GF-D8 (cell line): ENCODE results near the gene KCNH8.
"Not testable (repeated sequence)": the region's sequence is repeated elsewhere in the genome, so short reads cannot be mapped to it uniquely, and the experiment has no call there.

Experiments used
- DNase-seq: peaks from one replicate; lab custom pipeline; 2025; lab: John Stamatoyannopoulos, UW

The KCNH8 gene

DNA sequence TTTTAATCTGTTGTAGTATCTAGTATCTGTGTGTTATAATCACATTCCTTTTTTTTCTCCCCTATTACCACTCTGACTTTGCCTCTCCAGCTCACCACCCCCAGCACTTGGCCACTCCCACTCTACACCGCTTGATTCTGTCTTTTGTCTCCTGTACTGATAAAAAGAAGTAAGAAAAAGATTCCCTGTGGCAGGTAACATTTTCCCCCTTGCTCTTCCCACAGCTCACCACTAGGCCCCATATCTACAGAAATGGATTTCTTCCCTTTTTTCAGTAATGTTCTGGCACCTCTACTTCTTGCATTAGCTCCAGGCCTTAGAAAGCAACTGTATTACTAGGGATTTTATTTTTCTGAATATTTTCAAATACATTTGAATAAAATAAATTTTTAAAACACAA, 25.6 kb downstream of the KCNH8 start:
- no peak for DNase-seq

DNA sequence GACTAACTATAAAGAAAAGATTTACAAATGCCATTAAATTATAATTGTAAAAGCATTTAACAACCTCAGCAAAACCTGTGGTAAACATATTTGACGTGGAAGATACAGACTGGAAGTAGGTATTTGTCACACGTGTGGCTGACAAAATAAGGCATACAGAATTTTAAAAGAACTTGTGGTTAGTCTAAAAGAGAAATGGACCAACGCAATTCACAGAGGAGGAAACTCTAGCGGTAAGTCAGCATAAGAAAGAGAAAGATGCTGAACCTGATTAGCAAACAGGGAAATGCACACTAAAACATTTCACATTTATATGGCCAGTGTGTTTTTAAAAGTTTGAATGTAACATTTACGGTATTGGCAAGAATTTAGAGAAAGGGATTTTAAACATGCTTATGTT, 35.3 kb downstream of the KCNH8 start:
- no peak for DNase-seq

DNA sequence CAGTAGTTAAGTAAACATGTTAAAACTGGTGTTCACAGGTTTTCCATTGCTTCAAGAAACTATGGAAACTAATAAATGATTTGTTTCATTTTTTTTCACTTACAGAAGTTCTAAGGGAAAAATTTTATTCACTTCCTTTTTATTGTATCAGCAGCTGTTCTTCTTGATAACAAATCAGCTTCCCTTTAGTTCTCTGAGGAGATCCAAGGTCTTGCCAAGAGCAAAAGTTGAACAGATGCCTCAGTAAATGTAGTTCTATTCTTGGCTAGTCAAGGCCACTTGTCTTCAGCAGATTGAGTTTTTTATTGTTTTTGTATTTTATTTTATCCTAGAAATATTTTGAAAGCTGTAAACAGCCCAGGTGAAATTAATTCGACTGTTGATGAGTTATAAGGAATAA, 41.8 kb downstream of the KCNH8 start:
- DNase-seq, result no peak

DNA sequence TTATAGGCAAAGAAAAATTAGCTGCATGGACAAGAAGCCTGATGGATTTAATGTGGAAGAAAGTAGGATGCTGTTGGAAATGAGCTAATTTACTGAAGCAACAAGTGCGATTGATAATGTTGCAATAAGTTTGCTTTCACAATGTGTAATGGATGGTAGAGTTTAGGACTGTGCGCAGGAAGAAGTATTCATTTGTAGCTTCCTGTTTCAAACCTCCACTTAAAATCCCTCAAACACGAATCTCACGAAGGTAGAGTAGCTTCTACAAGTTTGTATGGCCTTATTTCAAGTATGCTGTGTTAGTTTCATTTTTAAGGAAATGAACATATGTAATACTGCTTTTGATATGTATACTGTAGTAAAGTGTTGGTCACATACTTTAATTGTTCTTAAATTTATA, 42.3 kb downstream of the KCNH8 start:
- no peak for DNase-seq

DNA sequence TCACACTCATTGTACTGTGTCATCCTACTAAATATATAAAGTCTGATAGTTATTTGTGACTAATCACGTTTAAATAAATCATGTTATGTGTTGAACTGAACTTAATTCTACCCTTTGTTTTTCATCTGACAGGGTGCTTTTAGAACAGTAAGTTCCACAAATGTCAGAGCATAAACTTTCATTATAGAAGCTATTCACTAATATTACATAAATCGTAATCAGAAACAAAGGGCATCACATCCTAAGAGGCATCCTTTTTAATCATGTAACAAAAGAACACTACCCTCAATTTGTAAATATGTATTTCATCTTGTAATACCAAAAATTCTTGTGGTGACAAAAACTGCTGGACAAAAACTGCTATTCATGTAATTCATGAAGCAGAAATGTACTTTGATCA, 50.8 kb downstream of the KCNH8 start:
- DNase-seq, result no peak

DNA sequence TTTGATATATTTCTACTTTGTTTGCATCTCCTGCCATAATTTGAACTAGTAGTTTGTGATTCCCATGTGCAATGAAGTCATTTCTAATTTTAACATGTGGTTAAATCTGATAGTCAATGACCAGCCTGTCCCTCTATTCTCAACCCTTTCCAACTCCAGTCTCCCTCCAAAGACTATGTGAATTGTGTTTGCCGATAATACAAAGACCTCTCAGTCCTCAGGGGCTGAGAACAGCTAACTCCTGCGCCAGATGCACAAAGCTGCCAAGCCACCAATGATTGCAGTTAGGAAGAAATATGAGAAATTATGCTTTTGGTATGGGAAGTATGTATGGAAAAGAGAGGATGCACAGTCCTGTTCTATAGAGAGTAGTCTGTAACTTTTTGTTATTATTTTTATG, 54.0 kb downstream of the KCNH8 start:
- DNase-seq, result no peak

DNA sequence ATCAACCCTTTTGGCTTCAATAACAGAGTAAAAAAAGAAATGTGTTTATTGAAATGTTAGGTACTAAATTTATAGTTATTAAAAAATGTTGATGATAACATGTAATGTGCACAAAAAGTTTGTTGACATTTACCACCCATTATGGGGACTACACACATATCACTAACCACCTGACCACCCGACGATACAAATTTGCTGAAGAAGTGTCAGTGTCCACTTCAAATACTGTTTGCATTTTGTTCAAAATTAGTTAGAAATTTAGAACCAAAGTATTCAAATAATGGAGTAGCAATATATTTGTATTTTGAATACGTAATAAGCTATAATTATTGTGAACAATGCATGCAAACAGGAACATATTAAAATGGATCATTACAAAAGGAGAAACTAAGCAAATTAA, 54.4 kb downstream of the KCNH8 start:
- DNase-seq, result no peak

DNA sequence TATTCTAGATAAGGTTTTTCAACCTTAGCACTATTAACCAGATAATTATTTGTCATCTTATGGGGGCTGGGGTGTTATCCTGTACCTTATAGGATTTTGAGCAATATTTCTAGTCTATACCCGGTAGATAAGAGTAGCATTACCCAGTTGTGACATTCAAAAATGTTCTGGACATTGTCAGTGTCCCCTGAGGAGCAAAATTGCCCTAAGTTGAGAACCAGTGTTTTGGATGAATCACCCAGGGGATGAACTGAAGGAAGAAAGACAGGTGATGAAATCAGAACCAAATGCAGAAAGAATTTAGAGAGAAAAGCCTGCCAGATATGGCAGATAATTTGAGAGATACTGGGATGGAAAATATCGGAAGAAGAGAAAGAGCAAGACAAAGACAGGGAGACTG, 58.2 kb downstream of the KCNH8 start:
- no peak for DNase-seq

DNA sequence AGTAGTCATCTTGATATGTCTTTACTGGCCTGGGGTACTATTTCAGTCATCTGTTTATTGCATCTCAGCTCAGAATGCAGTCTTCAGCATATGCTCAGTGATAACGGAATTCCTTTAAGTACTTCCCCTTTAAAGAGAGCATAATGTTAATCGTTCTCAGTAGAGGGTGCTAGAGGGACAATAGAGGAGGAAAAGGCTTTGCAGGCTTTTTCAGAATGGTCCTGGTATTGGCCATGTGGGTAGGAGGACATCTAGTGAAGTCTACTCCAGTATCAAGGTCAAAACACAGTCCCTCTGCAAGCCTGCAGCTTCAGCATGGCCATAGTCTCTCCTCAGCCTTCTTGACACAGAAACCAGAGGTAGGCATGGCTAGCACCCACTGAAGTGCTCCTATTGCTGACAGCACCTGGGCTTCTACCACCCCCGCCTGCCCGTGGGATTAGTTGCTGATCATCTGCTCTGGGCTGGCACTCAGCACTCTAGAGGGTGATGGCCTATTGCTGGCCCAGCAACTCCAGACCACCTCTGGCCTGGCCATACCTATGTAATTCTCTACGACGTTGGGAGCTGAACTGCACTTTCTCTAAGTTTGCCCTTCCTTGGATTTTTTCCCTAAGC, 65.4 kb downstream of the KCNH8 start:
- no peak for DNase-seq

DNA sequence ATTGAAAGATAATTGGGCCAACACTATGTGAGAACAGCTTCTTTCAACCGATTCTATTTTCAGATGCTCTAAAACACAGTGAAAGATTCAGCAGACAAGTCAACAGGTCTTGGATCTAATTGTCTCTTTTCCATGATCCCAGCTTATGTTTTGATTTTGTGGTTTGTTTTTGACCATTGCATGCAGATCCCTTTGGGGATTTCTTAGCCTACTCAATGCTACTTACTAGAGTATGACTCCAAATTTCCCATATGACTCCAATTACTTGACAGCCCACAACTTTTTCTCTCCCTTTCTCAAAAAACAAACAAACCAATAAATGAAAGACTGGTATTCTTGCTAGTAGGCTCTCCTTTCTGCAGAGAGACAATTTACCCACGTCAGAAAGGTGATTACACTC, 67.1 kb downstream of the KCNH8 start:
- no peak for DNase-seq

DNA sequence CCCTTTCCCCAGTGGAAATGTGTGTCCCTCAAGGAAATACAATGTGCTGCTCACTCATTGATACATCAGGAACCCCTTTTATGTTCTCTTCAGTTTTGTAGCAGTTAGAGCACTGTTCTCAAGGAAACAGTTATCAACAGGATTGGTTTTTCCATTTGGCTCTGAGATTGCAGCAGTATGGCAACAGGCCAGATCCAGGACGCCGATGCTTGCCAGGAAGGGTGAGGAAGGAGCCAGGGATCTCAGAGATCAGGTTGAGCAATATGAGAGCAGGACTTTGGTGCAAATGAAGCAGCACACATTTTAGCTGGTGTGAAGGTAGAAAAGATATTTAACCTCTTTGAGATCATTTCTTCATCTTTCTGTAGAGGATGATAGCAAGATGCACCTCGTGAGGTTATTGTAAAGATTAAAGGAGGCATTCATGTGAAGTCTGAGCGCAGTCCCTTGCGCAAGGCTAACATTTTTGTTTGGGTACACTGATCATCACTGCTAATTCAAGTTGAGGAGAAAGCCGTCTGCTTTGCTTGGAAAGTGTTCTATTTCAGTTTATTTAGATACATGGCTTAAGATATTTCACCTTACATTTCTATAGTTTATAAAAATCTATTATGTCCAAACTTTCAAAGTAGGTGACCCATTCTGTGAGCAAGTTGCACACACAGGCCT, 68.5 kb downstream of the KCNH8 start:
- no peak for DNase-seq

DNA sequence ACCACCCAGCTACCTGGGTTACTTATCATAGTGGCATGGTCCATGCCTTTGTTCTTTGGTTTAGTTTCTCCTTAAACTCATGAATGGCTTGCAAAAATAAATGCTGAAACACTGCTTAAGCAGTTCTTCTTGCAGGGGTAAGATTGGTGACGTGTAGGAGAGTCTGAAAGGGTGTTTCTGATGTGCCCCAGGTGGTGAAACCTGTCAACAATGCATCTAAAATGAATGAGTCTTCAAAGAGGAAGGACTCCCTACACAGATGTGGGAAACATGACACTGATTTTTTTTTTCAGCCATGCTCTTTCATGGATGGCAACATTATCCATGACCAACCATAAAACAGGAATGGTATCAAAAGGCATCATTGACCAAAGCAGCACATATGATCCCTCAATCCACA, 72.0 kb downstream of the KCNH8 start:
- DNase-seq, result no peak

DNA sequence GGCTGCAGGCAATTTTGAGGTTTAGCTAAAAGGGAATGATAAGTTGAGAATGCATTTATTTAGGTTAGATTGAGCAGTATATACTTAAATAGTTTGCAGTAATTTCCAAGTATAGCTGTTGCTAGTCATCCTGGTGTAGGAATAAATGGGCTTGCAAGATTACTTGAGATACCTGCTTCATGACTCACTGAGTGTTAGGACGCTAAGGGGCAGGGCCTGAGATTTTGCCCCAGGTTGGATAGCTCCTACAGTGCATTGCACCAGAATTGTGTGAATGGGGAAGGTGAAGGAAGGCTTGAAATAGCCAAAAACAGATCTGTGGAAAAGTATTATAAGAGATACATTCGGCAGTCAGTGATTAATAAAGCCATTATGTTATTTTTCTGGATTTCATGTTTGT, 72.8 kb downstream of the KCNH8 start:
- DNase-seq, result no peak

DNA sequence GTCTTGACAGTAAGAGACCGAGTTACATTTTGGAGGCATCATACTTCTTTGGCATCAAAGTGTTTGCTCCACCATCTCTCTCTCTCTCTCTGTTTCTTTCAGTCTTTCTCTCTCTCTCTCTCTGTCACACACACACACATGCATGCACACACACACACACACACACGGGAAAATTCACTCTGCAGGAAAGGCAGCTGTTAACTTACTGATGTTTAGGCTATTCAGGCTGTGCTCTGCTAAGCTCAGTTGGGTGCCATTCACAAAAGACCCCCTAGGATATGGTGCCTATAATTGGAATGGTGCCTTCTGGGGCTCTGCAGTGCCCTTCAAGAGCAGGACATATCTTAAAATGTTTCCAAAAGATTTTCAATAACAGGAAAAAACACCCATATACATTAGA, 78.2 kb downstream of the KCNH8 start:
- DNase-seq, result no peak

DNA sequence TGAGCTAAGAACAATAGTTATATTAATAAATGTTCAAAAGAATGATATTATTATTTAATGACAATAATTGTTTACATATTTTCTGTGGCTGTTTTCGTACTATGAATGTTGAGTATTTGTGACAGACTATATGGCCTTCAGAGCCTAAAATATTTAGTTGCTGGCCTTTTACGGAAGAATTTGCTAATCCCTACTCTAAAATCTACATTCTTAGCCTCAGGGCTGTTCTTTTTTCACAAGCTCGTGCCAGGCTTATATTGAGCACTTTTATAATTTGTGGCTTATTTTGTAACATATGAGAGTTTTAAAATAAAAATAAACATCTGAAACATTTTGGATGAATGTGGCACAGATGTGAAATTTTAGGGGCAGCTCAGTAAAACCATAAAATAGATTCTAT, 79.9 kb downstream of the KCNH8 start:
- DNase-seq, result no peak

DNA sequence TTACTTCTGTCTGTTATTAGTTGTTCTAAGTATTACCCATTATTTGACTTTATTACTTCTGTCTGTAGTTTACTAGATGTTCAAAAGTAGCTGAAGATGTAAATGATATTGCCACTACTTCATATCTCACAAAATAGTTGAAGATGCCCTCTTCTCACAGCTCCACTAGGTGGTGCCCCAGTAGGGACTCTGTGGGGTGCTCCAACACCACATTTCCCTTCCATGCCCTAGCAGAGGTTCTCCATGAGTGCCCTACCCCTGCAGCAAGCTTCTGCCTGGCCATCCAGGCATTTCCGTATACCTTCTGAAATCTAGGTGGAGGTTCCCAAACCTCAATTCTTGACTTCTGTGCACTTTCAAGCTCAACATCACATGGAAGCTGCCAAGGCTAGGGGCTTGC, 80.8 kb downstream of the KCNH8 start:
- DNase-seq, result no peak

DNA sequence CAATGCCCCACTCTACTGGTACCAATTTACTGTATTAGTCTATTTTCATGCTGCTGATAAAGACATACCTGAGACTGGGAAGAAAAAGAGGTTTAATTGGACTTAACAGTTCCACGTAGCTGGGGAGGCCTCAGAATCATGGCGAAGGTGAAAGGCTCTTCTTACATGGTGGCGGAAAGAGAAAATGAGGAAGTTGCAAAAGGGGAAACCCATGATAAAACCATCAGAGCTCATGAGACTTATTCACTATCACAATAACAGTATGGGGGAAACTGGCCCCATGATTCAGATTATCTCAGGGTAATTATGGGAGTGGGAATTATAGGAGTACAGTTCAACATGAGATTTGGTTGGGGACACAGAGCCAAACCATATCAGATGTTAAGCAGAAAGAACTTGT, 81.6 kb downstream of the KCNH8 start:
- DNase-seq, result peak; percentile 27

DNA sequence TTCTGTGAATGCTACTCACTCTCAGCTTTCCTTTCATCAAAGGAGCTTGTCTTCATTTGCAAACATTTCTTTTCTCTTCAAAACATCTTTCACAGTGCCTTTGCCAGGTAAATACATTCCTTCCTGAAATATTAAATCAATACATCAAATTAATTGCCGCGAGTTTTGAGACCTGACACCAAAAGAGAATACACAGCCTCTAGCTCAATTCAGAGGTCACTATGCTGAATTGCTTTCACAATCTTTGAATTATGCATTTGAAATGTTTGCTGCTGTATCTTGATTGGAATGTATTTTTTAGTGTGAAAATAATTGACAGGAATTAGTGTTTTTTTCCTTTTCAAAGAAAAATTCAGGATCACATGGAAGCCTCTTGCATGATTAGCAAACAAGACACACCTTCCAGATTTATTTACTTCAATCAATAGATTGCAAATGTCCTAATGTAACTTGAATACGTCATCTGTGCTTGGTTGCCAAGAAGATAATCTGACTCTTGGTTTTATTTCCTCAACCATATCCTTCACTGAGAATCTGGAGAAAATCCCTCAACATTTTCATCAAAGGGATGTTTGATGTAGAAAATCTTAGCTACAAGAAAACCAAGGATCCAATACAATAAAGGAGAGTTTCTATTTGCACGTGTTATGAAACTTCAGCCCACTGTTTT, 83.6 kb downstream of the KCNH8 start:
- no peak for DNase-seq

DNA sequence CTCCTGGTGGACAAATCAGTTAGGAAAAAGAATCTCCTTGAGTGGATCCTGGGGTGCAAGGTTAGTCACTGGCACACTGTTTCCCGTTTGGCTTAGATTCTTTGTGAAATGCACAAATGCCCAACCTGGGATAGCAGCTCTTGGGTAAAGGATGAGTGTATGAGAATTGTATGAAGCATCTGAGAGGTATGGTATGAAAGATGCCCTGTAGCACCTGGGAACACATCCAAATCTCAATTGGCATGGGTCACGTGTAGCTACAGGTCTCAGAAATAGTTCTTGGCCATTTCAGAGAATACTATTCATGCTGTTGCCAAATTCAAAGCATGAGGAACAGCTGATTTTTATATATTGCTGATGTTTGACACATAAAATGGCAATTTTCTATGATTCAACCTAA, 84.3 kb downstream of the KCNH8 start:
- DNase-seq, result no peak

DNA sequence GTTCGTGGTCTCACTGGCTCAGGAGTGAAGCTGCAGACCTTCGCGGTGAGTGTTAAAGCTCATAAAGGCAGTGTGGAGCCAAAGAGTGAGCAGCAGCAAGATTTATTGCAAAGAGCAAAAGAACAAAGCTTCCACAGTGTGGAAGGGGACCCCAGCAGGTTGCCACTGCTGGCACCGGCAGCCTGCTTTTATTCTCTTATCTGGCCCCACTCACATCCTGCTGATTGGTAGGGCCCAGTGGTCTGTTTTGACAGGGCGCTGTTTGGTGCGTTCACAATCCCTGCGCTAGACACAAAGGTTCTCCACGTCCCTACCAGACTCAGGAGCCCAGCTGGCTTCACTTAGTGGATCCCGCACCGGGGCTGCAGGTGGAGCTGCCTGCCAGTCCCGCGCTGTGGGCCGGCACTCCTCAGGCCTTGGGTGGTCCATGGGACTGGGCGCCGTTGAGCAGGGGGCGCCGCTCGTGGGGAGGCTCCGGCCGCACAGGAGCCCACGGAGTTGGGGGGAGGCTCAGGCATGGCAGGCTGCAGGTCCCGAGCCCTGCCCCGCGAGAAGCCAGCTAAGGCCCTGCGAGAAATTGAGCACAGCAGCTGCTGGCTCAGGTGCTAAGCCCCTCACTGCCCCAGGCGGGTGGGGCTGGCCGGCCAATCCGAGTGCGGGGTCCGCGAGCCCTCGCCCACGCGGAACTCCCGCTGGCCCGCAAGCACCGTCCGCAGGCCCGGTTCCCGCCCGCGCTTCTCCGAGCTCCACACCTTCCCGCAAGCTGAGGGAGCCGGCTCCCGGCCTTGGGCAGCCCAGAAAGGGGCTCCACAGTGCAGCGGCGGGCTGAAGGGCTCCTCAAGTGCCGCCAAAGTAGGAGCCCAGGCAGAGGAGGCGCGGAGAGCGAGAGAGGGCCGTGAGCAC, 85.8 kb downstream of the KCNH8 start:
- not testable (repeated sequence) for DNase-seq

DNA sequence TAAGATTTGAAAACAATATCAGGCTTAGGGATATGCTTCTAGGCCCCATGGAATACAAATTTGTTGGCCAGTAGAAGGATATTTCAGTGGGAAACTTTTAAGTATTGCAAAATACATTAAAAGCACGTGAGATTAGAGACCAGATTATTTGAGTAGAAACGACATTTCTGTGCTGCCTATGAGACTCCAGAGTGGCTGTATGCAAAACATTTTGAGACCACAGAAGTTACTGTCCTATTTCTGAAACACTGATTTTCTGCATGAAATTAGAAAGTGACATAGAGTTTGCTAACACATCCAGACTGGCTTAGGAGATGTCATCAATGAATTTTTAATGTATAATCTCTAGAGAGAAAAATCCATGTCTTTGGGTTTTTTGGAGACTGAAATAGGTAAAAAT, 99.8 kb downstream of the KCNH8 start:
- no peak for DNase-seq

DNA sequence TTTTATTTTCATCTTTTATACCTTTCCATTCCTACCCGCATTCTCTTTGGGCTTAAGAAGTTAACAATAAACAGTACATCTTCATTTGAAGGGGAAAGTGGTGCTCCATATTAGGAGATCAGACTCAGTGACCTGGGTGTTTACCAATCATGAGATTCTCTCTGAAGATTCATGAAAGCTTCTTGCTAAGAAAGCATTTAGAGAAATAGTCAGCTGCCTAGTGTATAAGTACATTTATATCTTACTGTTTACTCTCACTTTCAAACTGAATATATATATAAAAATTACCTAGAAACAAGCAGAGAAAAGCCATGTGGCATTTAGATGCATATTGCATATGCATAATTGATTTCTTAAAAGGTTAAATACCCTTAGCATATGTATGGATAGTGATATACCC, 100.5 kb downstream of the KCNH8 start:
- no peak for DNase-seq
